K562 (cell line): Measurements from ENCODE around the gene TRANK1. TPM values are rescaled to one million over a fixed set of nuclear protein-coding genes. Genes with fewer than 3 reads are reported as not detected.

Source experiments
- MGA ChIP-seq: fragments of 450-650 bp; IDR thresholded peaks from 2 replicates; pipeline ENCODE4 v1.6.1; 2016; ENCODE audit warnings: mild to moderate bottlenecking, moderate library complexity
- NFXL1 ChIP-seq: fragments of 450-650 bp; formaldehyde crosslinking; IDR thresholded peaks from 2 replicates; pipeline ENCODE4 v1.4.0; 2021; ENCODE audit warnings: mild to moderate bottlenecking
- ZNF184 ChIP-seq: sonication (generic); formaldehyde crosslinking; IDR thresholded peaks from 2 replicates; pipeline ENCODE4 v1.5.0; 2020; ENCODE audit warnings: missing genetic modification reagents
- ZNF511 ChIP-seq: sonication (generic); formaldehyde crosslinking; IDR thresholded peaks from 2 replicates; pipeline ENCODE4 v1.8.0; 2022; ENCODE audit warnings: mild to moderate bottlenecking, missing genetic modification reagents
- polyA plus RNA-seq, 8 experiments: library from polyadenylated mRNA; depleted of rRNA in 4 of 8; stranded (reverse) in 5 of 8; unstranded in 3 of 8; fragments of >200 nt; fragmentation: Nextera tagmentation in 2 of 8; fragmentation: Illumina TruSeq in 1 of 8; extraction: Ambion mirVana in 2 of 8; extraction: Trizol in 1 of 8; gene quantifications; 2 replicates each; pipeline versions ENCODE4 v1.2.1 to v1.2.3, GENCODE V29; 2011 to 2014; ENCODE audit warnings: inconsistent platforms in 1 of 8, missing spikeins in 1 of 8
- total RNA-seq, 7 experiments: library from RNA; depleted of rRNA in 6 of 7; stranded (reverse); fragments of >200 nt in 6 of 7; fragmentation: Illumina TruSeq in 2 of 7; extraction: Trizol in 2 of 7; gene quantifications; 2 replicates each; pipeline versions ENCODE4 v1.2.1 to v1.2.3, GENCODE V29; 2011 to 2021; ENCODE audit warnings: low replicate concordance in 1 of 7
- TF ChIP-seq, protein P1 (sequence below), 2 experiments: fragments of 450-650 bp; formaldehyde crosslinking in 1 of 2; IDR thresholded peaks; 2 replicates each; pipeline versions ENCODE4 v1.4.0 to v1.6.1; 2014 to 2020; ENCODE audit warnings: mild to moderate bottlenecking in 2 of 2, borderline replicate concordance in 1 of 2, low read depth in 1 of 2
- TF ChIP-seq, protein P2 (sequence below): fragments of 250-450 bp; sonication (Bioruptor Pico); IDR thresholded peaks from 2 replicates; pipeline ENCODE4 v1.9.0; 2021; ENCODE audit warnings: mild to moderate bottlenecking

TRANK1 gene
- total and polyA plus RNA-seq, 9 of the 15 experiments (the other 6 are each of a cell fraction or from before 2014, with no cell fraction given) = 0.41 to 5.3 (median 2.1) TPM

- no peak for TF ChIP-seq MGA
- TF ChIP-seq, protein P1, sequence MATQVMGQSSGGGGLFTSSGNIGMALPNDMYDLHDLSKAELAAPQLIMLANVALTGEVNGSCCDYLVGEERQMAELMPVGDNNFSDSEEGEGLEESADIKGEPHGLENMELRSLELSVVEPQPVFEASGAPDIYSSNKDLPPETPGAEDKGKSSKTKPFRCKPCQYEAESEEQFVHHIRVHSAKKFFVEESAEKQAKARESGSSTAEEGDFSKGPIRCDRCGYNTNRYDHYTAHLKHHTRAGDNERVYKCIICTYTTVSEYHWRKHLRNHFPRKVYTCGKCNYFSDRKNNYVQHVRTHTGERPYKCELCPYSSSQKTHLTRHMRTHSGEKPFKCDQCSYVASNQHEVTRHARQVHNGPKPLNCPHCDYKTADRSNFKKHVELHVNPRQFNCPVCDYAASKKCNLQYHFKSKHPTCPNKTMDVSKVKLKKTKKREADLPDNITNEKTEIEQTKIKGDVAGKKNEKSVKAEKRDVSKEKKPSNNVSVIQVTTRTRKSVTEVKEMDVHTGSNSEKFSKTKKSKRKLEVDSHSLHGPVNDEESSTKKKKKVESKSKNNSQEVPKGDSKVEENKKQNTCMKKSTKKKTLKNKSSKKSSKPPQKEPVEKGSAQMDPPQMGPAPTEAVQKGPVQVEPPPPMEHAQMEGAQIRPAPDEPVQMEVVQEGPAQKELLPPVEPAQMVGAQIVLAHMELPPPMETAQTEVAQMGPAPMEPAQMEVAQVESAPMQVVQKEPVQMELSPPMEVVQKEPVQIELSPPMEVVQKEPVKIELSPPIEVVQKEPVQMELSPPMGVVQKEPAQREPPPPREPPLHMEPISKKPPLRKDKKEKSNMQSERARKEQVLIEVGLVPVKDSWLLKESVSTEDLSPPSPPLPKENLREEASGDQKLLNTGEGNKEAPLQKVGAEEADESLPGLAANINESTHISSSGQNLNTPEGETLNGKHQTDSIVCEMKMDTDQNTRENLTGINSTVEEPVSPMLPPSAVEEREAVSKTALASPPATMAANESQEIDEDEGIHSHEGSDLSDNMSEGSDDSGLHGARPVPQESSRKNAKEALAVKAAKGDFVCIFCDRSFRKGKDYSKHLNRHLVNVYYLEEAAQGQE (IDR thresholded peaks at IDR 0.05; ENCODE audit: borderline replicate concordance) = no peak
- TF ChIP-seq, protein P1 (CRISPR knock-in tag; IDR thresholded peaks at IDR 0.05; ENCODE audit: low read depth) = no peak
- TF ChIP-seq ZNF511 (CRISPR knock-in tag) = no peak
- no peak for TF ChIP-seq NFXL1 (CRISPR knock-in tag)
- TF ChIP-seq, protein P2, sequence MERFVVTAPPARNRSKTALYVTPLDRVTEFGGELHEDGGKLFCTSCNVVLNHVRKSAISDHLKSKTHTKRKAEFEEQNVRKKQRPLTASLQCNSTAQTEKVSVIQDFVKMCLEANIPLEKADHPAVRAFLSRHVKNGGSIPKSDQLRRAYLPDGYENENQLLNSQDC (CRISPR knock-in tag) = no peak
- TF ChIP-seq ZNF184 (CRISPR knock-in tag) = no peak
Measured at GRCh38 chr3:36954452-36955134, 9.7 kb upstream of the TRANK1 start (continued).
